CD4-positive, alpha-beta T cell treated with Interleukin-21 for 1 hour (primary cell): ENCODE results near the gene LRRC38.

Experiments used
- DNase-seq: peaks from one replicate; pipeline ENCODE4 v3.0.0-alpha.2; 2020

The LRRC38 gene

DNA sequence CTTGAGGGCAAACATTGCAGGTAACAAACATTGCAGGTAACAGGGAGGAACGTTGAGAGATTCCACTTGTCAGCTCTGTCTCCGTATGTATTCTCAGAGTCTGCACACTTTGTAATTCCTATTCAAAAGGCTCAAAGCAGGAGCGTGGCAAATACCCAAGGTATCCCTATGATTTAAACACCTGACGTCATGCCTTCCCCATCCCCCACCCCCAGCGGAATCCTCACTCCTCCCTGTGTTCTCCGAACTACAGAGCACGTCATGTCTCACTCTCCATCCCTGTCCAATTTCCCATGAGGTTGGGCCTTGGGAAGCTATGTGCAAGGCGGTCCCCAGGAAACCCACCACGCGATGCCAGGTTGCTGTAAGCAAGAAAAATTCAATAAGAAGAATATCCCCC is 2.8 kb upstream of the LRRC38 start:
- no peak for DNase-seq

DNA sequence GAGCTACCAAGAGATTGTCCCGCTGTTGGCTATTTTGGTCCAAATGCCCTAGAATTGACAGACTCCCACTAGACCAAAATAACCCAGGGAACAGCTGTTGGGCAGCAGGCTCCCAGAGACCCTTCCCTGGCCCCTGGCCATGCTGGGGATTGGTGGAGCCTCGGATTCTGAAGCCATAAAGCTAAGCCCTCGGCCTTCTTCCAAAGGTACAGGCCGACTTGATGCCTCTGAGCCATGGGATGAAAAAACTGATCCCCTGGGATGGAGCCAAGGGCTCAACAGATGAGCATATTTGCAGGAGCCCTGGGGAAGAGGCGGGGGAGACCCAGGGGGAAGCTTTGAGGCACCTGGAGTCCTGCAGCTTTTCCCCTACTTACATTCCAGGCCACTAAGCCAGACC is 1.0 kb upstream of the LRRC38 start:
- no peak for DNase-seq

DNA sequence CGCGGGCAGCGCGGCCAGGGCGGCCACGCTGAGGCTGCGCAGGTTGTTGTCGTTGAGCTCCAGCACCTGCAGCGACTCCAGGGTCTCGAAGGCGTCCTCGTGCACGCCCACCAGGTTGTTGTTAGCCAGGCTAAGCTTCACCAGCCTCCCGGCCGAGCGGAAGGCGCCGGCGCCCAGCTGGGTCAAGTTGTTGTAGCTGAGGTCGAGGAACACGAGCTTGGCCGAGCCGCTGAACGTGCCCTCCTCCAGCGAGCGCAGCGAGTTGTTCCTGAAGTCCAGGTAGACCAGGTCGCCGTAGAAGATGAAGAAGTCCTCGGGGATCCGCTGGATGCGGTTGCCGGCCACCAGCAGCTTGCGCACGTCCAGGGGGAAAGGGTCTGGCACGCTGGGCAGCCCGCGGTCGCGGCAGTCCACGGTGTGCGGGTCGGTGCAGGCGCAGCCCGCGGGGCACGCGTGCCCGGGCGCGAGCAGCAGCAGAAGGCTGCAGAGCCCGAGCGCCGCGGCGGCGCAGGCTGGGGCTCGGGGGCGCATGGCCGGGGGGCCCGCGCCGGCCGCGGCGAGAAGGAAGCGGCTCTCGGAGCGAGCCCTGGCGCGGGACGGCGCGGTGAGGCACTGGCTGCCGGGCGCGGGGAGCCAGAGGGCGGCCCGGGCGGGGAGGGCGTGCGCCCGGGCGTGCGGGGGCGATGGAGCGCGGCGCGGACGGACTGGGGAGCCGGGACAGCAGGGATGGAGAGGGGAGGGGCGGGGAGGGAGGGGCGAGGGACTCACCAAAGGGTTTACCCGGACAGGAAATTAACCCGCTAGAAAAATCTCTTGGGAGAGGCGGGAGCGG is 524 bp downstream of the LRRC38 start:
- no peak for DNase-seq

DNA sequence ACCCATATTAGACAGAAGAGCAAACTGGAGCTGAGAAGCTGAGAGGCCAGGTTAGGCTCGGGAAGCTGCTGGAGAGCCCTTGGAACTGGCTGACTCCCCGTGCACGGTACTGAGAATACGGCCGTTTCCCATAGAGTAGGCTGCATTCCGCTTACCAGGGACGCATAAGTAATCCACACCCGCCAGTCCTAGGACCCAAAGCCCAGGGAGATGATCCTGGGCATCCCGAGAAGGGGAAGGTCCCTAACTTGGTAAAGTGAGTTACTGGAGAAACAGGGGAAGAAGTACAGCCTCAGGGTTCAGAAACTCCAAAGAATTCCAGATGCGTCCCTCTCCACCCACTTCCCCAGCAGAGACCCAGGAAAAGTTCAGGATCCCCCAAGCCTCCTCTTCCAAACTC is 1.3 kb downstream of the LRRC38 start:
- DNase-seq = no peak

DNA sequence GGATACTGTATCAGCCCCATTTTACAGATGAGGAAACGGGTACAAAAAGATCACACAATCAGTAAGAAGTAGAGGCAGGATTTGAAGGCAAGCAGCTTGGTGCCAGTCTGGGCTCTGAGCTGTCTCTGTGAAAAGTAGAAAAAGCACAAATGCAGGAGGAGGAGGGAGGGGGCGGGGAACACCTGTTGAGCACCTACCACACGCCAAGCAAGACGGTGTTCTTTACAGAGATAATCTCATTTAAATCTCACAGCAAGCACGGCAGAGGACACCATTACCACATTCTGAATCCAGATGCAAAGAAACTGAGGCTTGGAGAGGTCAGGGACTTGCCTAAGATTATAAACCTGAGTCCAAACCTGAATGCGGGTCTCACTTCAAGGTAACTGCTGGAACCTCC is 3.3 kb downstream of the LRRC38 start:
- no peak for DNase-seq

DNA sequence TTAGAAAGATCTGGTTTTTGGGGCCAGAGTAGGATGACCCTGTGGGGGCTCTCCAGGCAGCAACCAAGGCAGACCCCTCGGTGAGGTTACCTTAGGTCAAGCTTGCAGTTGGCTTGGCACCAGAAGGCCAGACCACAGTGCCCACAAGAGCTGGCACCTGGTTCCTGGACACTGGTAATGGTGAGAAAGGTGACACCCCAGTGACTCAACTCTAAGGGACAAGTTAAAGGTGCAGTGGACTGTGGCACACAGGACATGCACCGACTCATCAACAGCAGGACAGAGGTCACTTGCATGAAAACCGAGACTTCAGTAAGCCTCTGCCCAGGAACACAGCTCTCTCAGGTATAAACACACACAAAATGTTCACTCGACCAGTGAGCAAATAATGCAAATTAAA is 6.7 kb downstream of the LRRC38 start:
- no peak for DNase-seq

DNA sequence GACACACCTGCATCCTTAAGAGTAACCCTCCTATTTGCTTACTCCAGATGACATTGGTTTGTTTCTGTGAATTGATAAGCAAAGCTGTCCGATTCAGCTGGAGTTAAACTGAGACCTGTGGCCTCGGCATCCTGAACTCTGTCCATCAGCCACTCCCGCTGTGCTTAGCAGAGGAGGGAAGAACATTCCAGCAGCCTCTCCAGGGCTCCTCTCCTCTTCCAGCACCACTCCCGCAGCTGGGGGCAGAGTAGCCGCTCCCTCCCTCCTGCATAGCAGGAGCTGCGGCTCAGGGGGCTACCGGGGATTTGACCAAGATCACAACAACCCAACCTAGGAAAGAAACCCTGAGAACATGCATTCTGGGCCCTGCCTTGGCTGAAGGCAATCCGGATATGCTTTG is 8.8 kb downstream of the LRRC38 start:
- DNase-seq = no peak

DNA sequence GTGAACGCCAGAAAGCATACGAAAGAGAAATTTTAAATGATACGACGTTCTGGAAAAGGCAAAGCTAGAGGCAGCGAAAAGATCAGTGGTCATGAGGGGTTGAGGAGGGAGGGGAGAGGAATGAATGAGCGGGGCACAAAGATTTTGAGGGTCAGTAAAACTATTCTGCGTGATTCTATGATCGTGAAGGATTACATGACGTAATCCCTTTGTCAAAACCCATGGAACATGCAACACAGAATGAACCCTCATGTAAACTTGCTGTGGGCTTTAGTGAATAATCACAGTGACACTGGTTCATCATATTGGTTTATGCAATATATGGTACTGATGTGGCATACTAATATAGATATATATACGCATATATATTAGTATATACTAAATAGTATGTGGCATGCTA is 13.0 kb downstream of the LRRC38 start:
- DNase-seq = no peak

DNA sequence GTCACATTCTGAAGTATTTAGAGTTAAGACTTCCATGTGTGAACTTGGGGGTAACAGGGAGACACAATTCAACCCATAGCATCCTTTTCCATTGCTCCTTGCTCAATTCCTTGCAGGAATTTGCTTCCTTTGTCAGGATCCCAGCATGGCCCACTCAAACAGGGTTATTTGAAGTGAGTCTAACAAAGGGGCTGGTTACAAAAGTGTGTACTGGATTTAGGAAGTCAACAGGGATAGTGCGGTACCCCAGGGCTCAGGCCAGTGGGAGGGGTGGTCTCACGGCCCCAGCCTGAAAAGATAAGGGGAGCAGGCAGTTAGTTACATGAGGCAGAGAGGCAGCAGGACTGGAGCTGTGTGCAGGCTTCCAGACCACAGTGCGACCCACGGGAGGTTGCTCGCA is 14.4 kb downstream of the LRRC38 start:
- DNase-seq = no peak

DNA sequence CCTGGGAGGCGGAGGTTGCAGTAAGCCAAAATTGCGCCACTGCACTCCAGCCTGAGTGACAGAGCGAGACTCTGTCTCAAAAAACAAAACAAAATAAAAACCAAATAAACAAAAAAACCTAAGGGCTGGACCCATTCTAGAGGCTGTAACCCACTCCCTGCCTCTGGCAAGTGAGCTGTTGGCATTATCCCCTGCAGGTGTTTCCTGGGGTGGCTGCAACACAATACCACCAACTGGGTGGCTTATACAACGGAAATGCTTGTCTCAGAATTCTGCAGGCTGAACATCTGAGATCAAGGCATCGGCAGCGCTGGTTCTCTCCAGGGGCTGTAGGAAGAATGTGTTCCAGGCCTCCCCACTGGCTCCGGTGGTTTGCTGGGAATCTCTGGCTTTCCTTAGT is 15.2 kb downstream of the LRRC38 start:
- DNase-seq = no peak

DNA sequence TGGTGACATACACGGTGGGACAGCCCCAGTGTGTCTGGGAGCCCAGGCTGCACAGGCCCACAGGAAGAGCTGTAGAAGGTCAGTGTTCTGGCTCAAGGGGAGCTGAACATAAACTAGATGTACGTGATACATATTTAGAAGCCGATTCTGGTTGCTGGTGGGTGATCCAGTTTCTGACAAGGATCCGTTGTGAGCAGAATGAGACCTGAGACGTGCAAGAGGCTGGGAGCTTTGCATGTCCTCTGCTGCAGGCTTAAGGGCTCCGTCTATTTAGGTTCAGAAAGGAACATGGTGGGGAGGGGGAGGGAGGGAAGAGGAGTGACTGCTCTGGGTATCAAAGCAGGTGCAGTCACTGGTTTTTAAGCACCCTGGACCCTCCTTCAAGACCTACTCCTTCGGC is 18.6 kb downstream of the LRRC38 start:
- DNase-seq = no peak

DNA sequence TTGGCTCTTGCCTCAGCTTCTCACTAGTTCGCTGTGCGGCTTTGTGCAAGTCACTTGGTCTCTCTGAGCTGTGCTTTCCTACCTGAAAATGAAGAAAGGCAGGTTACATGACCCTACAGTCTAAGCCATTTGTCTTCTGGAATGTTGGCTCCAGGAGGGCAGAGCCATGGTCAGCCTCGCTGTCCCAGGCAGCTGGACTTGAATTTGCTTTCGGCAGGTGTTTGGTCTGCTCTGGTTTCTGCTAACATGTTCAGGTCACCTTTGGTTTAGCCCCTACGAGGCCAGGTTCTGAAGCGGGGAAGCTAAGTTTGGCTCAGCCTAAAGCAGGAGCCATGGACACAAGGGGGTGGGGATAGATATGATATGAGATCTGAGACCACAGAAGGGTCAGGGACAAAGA is 19.1 kb downstream of the LRRC38 start:
- DNase-seq = no peak

DNA sequence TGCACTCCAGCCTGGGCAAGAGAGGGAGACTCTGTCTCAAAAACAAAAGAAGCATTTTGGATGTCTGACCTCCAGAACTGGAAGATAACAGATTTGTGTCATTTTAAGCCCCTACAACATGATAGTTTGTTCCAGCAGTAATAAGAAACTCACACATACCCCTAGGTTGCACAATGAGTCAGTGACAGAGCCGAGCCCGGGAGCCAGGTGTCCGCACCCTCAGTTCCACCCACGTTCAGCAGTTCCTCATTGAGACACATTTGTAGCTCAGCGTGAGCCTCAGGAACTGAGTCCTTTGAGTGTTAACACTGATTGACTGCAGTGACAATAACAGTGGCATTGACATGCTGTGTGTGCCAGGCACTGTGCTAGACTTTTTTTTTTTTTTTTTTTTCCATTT is 19.8 kb downstream of the LRRC38 start:
- DNase-seq = no peak

DNA sequence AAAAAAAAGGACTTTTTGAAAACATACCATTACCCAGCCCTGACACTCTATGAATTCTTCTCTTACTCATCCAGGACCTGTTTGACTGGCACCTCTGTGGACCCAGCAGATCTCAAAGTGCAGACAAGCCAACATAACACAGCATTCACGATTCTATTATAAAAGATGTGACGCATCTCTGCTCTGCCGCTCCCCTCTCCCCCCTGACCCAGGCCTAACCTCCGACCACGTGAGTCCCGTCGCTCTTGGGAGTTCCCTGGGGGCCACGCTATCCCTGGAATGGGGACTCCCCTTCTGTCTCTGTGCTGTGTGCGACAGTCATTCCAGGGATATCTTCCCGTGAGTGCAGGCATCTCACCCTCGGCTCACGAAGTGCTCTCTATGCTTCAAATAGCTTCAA is 21.1 kb downstream of the LRRC38 start:
- no peak for DNase-seq

DNA sequence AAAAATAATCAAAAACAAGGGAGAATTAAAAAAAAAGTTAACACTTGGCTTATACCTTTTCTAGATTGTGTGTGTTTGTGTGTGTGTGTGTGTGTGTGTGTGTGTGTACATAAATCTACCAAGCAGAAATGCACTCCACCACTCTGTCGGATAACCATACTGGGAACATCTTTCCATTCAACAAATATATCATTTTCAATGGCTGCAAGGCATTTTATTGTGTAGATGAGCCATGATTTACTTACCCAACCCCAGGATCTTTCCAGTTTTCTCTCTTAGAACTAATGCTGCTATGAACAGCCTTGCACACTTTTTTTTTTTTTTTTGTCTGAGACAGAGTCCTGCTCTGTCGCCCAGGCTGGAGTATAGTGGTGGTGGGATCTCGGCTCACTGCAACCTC is 25.8 kb downstream of the LRRC38 start:
- no peak for DNase-seq

DNA sequence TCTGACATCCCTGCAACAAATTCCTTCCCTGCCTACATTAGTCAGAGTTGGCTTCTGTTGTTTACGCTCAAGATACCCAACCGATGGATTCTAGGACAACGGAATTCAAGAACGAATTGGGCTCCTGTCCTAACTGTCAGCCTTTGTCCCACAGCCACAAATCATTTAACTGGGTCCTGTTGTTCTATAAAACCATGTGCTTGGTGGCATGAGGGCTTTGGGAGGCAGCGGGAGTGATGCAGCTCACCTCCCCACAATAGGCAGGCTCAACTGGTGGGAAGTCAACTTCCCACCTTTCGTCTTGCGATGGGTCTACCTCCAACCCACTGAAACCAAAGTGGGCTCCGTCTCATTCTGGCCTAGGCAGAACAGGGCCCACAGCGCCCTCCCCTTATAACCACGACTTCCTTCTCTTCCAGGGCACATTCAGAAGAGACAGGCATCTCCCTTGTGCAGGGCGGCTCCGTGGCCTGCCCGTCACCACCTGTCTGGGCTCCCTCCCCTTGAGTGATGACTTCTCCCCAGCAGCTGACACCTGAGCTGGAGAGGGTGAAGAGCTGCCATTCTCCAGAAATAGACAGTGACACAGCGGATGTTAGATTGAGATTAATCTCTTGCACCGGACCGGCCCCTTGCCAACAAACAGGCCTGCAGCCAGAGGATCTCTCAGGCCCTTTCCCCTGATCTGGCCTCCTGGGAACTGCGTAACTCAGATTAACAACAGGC is 26.5 kb downstream of the LRRC38 start:
- no peak for DNase-seq

DNA sequence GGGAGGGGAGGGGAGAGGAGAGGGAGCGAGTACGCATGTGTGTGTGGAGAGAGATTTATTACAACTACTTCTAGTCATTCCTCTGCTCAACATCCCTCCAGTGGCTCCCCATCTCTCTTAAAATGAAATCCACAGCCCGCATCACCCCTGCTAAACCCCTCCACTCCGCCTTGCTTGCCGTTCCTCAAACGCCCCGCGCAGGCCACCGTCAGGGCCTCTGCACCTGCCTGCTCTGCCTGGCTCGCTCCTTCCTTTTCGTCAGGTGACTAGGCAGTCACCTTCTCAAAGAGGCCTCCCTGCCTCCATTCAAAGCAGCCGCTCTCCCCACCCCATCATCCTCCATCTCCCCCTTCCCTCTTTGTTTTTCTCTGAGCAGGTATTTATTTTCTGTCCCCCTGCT is 29.9 kb downstream of the LRRC38 start:
- no peak for DNase-seq

DNA sequence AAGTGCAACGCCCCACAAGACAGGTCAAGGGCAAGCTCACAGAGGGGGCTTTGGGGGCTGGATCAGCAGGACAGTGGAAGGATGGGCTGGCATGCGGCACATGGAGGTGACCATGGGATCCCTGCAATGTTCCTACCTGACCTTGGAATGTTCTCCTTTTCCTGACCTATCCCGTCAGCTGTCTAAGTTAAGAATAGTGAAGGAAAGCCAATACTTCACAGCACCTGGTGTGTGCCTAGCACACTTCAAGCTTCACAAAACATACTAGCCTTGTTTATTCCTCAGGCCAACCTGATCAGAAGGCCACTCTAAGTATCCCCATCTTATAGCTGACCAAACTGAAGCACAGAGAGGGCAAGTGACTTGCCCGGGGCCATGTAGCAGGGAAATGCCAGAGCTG is 31.2 kb downstream of the LRRC38 start:
- no peak for DNase-seq

DNA sequence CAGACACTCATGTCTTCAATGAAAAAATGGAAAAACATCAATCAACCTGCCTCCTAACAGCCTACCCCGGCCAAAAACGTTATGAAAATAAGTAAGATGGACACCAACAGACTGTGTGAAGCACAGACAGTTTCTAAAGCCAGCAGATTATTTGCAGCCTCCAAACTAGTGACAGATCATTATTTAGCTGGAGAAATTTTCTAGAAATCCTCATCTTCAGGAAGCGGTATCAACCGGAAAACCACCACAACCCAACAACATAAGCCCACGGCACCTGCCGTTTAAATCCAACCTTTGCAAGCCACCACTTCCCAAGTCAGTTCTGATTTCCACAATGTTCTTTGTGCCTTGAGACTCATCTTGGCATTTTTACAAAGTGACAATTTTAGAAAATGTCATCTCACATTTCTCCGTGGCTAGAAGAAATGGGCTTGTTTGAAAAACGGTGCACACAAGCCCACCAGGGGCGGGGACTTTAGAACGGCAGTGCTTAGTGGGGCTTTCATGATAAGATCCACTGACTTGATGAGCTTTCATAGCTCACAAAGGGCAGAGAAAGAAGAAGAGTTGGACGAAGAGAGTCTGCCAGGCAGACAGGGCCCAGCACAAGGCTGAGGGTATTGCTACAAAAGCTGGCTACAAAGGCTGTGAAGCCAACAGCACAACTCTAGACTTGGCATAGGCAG is 34.5 kb downstream of the LRRC38 start:
- no peak for DNase-seq

DNA sequence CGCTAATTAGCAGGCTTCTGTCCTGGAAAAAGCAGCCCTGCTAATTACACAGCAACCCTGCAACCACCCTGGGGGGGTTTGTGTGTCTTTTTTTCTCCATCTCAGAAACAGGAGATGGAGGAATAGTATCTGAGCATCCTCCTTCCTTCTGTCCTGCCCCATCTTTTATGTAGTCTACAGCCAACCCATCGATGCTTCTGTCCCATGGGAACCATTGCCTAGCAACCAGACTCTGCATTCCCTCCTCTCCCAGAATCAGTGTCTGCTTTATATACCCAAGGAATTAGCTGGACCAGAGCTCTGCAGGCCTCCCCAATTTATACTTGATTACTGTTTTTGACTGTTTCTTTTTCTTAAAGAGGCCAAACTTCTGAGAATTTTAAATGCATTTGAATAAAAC is 35.1 kb downstream of the LRRC38 start:
- no peak for DNase-seq

DNA sequence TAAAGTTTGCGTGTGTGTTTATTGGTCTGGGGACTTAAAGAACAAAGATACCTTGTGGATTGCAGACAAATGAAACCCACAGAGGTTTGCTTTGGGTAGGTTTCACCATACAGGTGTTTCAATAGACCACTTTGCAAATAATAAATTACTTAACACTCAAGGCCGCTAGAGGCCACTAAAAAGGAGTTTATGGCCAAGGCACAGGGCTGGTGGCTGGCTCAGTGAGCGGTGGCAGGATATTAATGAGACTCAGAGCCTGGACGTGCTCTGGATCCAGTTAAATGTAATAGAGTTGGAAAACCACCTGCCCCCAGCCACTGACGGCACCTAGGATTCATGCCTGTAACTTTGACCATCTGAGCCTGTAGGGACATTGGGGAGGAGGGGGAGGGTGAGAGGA is 44.5 kb downstream of the LRRC38 start:
- no peak for DNase-seq

DNA sequence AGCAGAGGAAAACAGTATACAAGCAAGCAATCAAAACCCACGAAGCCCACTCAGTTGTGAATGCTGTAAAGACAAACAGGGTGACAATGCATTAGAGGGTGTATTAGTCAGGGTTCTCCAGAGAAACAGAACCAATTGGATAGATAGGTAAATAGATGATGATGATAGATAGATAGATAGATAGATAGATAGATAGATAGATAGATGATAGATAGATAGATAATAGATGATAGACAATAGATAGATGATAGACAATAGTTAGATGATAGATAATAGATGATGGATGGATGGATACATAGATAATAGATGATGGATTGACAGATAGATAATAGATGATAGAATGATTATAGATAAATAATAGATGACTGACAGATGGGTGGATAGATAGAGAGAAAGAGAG is 48.3 kb downstream of the LRRC38 start:
- no peak for DNase-seq

DNA sequence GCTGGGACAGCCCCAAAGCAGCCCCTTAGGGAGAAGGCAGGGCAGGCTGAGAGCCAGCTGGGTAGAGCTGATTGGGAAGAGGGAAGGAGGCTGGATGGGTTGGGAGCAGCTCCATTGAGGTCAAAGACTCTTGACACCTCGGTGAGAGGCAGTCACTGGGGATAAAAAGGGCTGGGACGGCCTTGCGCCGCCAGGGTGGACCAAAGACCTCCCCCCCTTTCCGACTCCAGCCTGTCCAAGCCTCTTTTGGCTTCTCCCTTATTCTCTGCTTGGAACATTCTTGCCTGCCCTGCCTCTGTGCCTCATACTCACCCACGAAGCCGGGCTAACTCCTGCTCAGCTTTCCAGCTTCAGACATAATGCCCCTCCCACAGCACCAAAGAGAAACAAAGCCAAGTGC is 51.1 kb downstream of the LRRC38 start:
- no peak for DNase-seq

DNA sequence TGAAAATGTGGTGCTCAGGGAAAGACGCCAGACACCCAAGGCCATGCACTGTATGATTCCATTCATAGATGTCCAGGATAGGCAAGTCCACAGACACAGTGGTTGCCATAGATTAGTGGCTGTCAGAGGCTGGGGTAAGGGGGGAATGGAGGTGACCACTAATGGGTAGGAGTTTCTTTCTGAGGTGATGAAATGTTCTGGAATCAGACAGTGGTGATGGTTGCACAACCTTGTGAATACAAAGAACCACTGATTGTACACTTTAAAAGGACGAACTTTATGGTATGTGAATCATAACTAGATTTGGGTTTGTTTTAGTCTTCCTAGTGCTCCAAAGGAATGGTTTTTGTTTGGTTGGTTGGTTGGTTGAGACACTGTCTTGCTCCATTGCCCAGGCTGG is 51.8 kb downstream of the LRRC38 start:
- DNase-seq = no peak
